Peyer's patch (tissue), 4 donors: ENCODE measurements around the gene GRWD1.

Source experiments
- CTCF ChIP-seq, 6 experiments: fragments of 450-650 bp in 4 of 6; fragments of 200-600 bp in 2 of 6; sonication (generic) in 1 of 6; IDR thresholded peaks; one replicate each; pipeline ENCODE4 v1.5.1; 2017 to 2019; ENCODE audit warnings: antibody characterized with exemption in 6 of 6, mild to moderate bottlenecking in 3 of 6, moderate library complexity in 1 of 6
- POLR2A ChIP-seq, 2 donors: fragments of 450-650 bp; IDR thresholded peaks; one replicate each; pipeline ENCODE4 v1.5.1; 2017; ENCODE audit warnings: antibody characterized with exemption in 2 of 2, mild to moderate bottlenecking in 2 of 2, moderate library complexity in 2 of 2

GRCh38 chr19:48415806-48416221 lies 30.0 kb upstream of the GRWD1 start:
- TF ChIP-seq CTCF (IDR thresholded peaks at IDR 0.05) (no peak), POLR2A (IDR thresholded peaks at IDR 0.05) (no peak)
